GM12891 (cell line): ENCODE measurements around the gene VIPR1.

Experiments used
- PAX5 ChIP-seq: IDR thresholded peaks from 2 replicates; pipeline ENCODE4 v1.6.1; 2011; ENCODE audit warnings: low read length, moderate library complexity, mild to moderate bottlenecking; ENCODE audit not compliant: insufficient read depth, severe bottlenecking
- POLR2A ChIP-seq: IDR thresholded peaks from 2 replicates; pipeline ENCODE4 v1.6.1; 2011; ENCODE audit warnings: low read depth, low read length, control low read depth
- POLR2AphosphoS5 ChIP-seq: IDR thresholded peaks from 2 replicates; pipeline ENCODE4 v1.6.1; 2011; ENCODE audit warnings: low read depth, low read length, control low read depth
- POU2F2 ChIP-seq: IDR thresholded peaks from 2 replicates; pipeline ENCODE4 v1.6.1; 2011; ENCODE audit warnings: low read depth, mild to moderate bottlenecking, control low read depth, low read length, moderate library complexity
- TAF1 ChIP-seq: IDR thresholded peaks from 2 replicates; pipeline ENCODE4 v1.6.1; 2011; ENCODE audit warnings: low read depth, low read length, control low read depth

DNA sequence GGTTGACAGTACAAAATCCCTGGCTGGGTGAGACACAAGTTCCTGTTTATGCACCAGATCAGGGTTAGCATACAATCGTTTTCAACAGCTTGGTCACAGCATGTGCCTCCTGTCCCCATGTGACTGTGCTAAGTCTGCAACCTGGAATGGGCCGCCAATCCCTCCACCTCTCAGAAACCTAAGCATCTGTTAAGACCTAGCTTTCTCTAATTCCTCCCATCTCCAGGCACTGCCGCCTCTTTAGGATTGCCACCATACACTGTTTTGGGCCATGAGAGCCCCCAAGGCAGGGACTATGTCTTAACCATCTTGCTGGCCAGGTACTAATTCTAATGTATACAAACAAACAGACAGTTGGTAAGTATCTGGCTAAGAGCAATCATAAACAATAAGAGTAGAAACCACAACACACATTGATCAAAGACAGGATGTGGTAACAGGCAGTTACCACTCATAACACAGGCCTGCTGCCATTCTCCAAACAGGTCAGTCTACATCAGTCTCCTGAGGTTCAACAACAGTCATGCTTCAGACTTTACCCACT is 53.7 kb downstream of the VIPR1 start:
- TF ChIP-seq POLR2A (no peak), POLR2AphosphoS5 (no peak), POU2F2 (no peak), TAF1 (no peak), PAX5 (no peak)
